Hematopoietic multipotent progenitor cell treated with erythropoietin and hydrocortisone succinate and interleukin-3 and kit ligand, for 4 days (in vitro differentiated cells): ENCODE data around the gene MAP3K12.
"Not testable (repeated sequence)": the region's sequence is repeated elsewhere in the genome, so short reads cannot be mapped to it uniquely, and the experiment has no call there.

Source experiments
- DNase-seq: peaks from one replicate; pipeline ENCODE4 v3.0.0-alpha.2; 2015

The MAP3K12 gene

GRCh38 chr12:53489242-53489864, 9.9 kb downstream of the MAP3K12 start:
- no peak for DNase-seq

GRCh38 chr12:53486736-53487487, 12.3 kb downstream of the MAP3K12 start:
- no peak for DNase-seq

GRCh38 chr12:53485955-53486735, 13.1 kb downstream of the MAP3K12 start:
- no peak for DNase-seq

- no peak for DNase-seq
These were observed 14.3 kb downstream of the MAP3K12 start for GRCh38 chr12:53484686-53485575.

- DNase-seq: peak; percentile 23
These were observed 15.3 kb downstream of the MAP3K12 start for GRCh38 chr12:53483979-53484377.

- peak; percentile 40 for DNase-seq
These were observed 15.9 kb downstream of the MAP3K12 start for GRCh38 chr12:53483225-53483978.

- no peak for DNase-seq
These were observed 16.6 kb downstream of the MAP3K12 start for GRCh38 chr12:53482626-53483168.

GRCh38 chr12:53481939-53482586, 17.2 kb downstream of the MAP3K12 start:
- peak; percentile 65 for DNase-seq

GRCh38 chr12:53481458-53481857, 17.8 kb downstream of the MAP3K12 start:
- not testable (repeated sequence) for DNase-seq

- DNase-seq: peak; percentile 29
These were observed 18.5 kb downstream of the MAP3K12 start for GRCh38 chr12:53480491-53481442.

- DNase-seq: no peak
These were observed 19.9 kb downstream of the MAP3K12 start for GRCh38 chr12:53479331-53479730.

- no peak for DNase-seq
These were observed 20.4 kb downstream of the MAP3K12 start for GRCh38 chr12:53478865-53479264.

- DNase-seq: peak; percentile 63
These were observed 22.5 kb downstream of the MAP3K12 start for GRCh38 chr12:53476769-53477209.

- no peak for DNase-seq
These were observed 24.4 kb downstream of the MAP3K12 start for GRCh38 chr12:53474819-53475218.

- no peak for DNase-seq
These were observed 25.2 kb downstream of the MAP3K12 start for GRCh38 chr12:53474077-53474476.

- no peak for DNase-seq
These were observed 27.1 kb downstream of the MAP3K12 start for GRCh38 chr12:53472056-53472582.

GRCh38 chr12:53468282-53468681, 31.0 kb downstream of the MAP3K12 start:
- no peak for DNase-seq

- DNase-seq: no peak
These were observed 31.4 kb downstream of the MAP3K12 start for GRCh38 chr12:53467880-53468279.

GRCh38 chr12:53467082-53467481, 32.2 kb downstream of the MAP3K12 start:
- no peak for DNase-seq
